Effector memory CD8-positive, alpha-beta T cell (primary cell): ENCODE data around the gene PIMREG.
"Not testable (repeated sequence)": the region's sequence is repeated elsewhere in the genome, so short reads cannot be mapped to it uniquely, and the experiment has no call there.

Source experiments
- ATAC-seq: fragments of 150-1000 bp; cut with Tn5 transposase; replicated peaks from 2 replicates; pipeline ENCODE4 v1.10.0; 2021; ENCODE audit warnings: mild to moderate bottlenecking, moderate library complexity
- DNase-seq, 3 experiments: peaks; one replicate each; pipeline ENCODE4 v3.0.0; 2021
- H3K27ac Mint-ChIP-seq, 2 donors: one replicate each; pipeline ENCODE4 v1.8.0; 2022; ENCODE audit warnings: mild to moderate bottlenecking in 2 of 2, mixed read lengths in 2 of 2, moderate library complexity in 2 of 2
- H3K27me3 Mint-ChIP-seq, 2 donors: one replicate each; pipeline ENCODE4 v1.8.0; 2022; ENCODE audit warnings: mixed read lengths in 2 of 2
- H3K36me3 Mint-ChIP-seq: one replicate; pipeline ENCODE4 v1.8.0; 2022; ENCODE audit warnings: mild to moderate bottlenecking, moderate library complexity, mixed read lengths; ENCODE audit not compliant: insufficient read depth
- H3K4me1 Mint-ChIP-seq, 2 donors: one replicate each; pipeline ENCODE4 v1.8.0; 2022; ENCODE audit warnings: low read depth in 2 of 2, mixed read lengths in 2 of 2
- H3K4me3 Mint-ChIP-seq, 2 donors: one replicate each; pipeline ENCODE4 v1.8.0; 2022; ENCODE audit warnings: mild to moderate bottlenecking in 2 of 2, mixed read lengths in 2 of 2, moderate library complexity in 2 of 2
- H3K9me3 Mint-ChIP-seq, 2 donors: one replicate each; pipeline ENCODE4 v1.8.0; 2022; ENCODE audit warnings: mixed read lengths in 2 of 2

Gene PIMREG

GRCh38 chr17:6482796-6483195 is 38.5 kb downstream of the PIMREG start:
- peaks cover 28 to 49% of the 10 kb centered on the region in 2 donors for H3K27me3 Mint-ChIP-seq
- not testable (repeated sequence) for H3K36me3 Mint-ChIP-seq, H3K4me1 Mint-ChIP-seq, DNase-seq, H3K27ac Mint-ChIP-seq, ATAC-seq, H3K9me3 Mint-ChIP-seq, H3K4me3 Mint-ChIP-seq

- no peak for DNase-seq
- H3K4me1 Mint-ChIP-seq: no peaks in the 10 kb centered on the region
- H3K27ac Mint-ChIP-seq: no peak overlapping the region
- peaks cover 34 to 56% of the 10 kb centered on the region in 2 donors for H3K27me3 Mint-ChIP-seq
- H3K36me3 Mint-ChIP-seq: no peaks in the 10 kb centered on the region
- no peak overlapping the region for H3K4me3 Mint-ChIP-seq
- ATAC-seq: no peak
- H3K9me3 Mint-ChIP-seq: no peaks in the 10 kb centered on the region
These were observed 39.3 kb downstream of the PIMREG start for GRCh38 chr17:6483507-6483906.

- Mint-ChIP-seq H3K27me3 (peaks cover 55 to 76% of the 10 kb centered on the region in 2 donors), H3K27ac (no peak overlapping the region)
These were observed 41.6 kb downstream of the PIMREG start for GRCh38 chr17:6485646-6486412.

GRCh38 chr17:6487251-6488007 is 43.2 kb downstream of the PIMREG start:
- ATAC-seq: no peak
- no peaks in the 10 kb centered on the region for H3K4me1 Mint-ChIP-seq
- no peak overlapping the region for H3K27ac Mint-ChIP-seq
- no peaks in the 10 kb centered on the region for H3K36me3 Mint-ChIP-seq
- no peaks in the 10 kb centered on the region for H3K9me3 Mint-ChIP-seq
- peaks cover 51 to 74% of the 10 kb centered on the region in 2 donors for H3K27me3 Mint-ChIP-seq
- H3K4me3 Mint-ChIP-seq: no peak overlapping the region
- no peak for DNase-seq

More at GRCh38 chr17:6485646-6486412, 41.6 kb downstream of the PIMREG start:
- Mint-ChIP-seq H3K4me1 (no peaks in the 10 kb centered on the region), H3K9me3 (no peaks in the 10 kb centered on the region), H3K4me3 (no peak overlapping the region), H3K36me3 (no peaks in the 10 kb centered on the region)
- ATAC-seq (no peak), DNase-seq (no peak)

GRCh38 chr17:6488008-6488539 is 43.8 kb downstream of the PIMREG start:
- ATAC-seq (no peak), DNase-seq (no peak)
- Mint-ChIP-seq H3K4me1 (no peaks in the 10 kb centered on the region), H3K4me3 (no peak overlapping the region), H3K9me3 (no peaks in the 10 kb centered on the region), H3K27ac (no peak overlapping the region), H3K27me3 (peaks cover 50 to 71% of the 10 kb centered on the region in 2 donors), H3K36me3 (no peaks in the 10 kb centered on the region)

GRCh38 chr17:6489016-6489550 is 44.8 kb downstream of the PIMREG start:
- no peak for ATAC-seq
- peaks cover 41 to 63% of the 10 kb centered on the region in 2 donors for H3K27me3 Mint-ChIP-seq

GRCh38 chr17:6491071-6491700 is 46.9 kb downstream of the PIMREG start:
- DNase-seq (no peak), ATAC-seq (no peak)
- Mint-ChIP-seq H3K36me3 (no peaks in the 10 kb centered on the region), H3K4me1 (peaks cover 6 to 9% of the 10 kb centered on the region in 2 donors), H3K4me3 (no peak overlapping the region), H3K9me3 (no peaks in the 10 kb centered on the region), H3K27me3 (peaks cover 44 to 62% of the 10 kb centered on the region in 2 donors), H3K27ac (no peak overlapping the region)

More at GRCh38 chr17:6489016-6489550, 44.8 kb downstream of the PIMREG start:
- Mint-ChIP-seq H3K36me3 (no peaks in the 10 kb centered on the region), H3K27ac (no peak overlapping the region), H3K9me3 (no peaks in the 10 kb centered on the region), H3K4me3 (no peak overlapping the region), H3K4me1 (no peaks in the 10 kb centered on the region)
- no peak for DNase-seq

- Mint-ChIP-seq H3K4me1 (peaks cover 12 to 15% of the 10 kb centered on the region in 2 donors), H3K27me3 (peaks cover 45 to 62% of the 10 kb centered on the region in 2 donors), H3K36me3 (peaks cover 4% of the 10 kb centered on the region), H3K27ac (no peak overlapping the region), H3K9me3 (no peaks in the 10 kb centered on the region), H3K4me3 (no peak overlapping the region)
- ATAC-seq (no peak), DNase-seq (no peak)
These were observed 48.8 kb downstream of the PIMREG start for GRCh38 chr17:6492892-6493674.

- Mint-ChIP-seq H3K4me3 (no peak overlapping the region), H3K4me1 (peaks cover 12 to 15% of the 10 kb centered on the region in 2 donors), H3K9me3 (no peaks in the 10 kb centered on the region), H3K27ac (no peak overlapping the region), H3K36me3 (peaks cover 4% of the 10 kb centered on the region), H3K27me3 (peaks cover 34 to 55% of the 10 kb centered on the region in 2 donors)
- ATAC-seq: no peak
- no peak for DNase-seq
These were observed 50.1 kb downstream of the PIMREG start for GRCh38 chr17:6494239-6494941.

GRCh38 chr17:6495450-6496115 is 51.3 kb downstream of the PIMREG start:
- Mint-ChIP-seq H3K27ac (peak overlapping the region in 1 of 2 donors; percentile 13), H3K36me3 (peaks cover 4% of the 10 kb centered on the region), H3K4me1 (peaks cover 12 to 15% of the 10 kb centered on the region in 2 donors), H3K4me3 (no peak overlapping the region), H3K9me3 (no peaks in the 10 kb centered on the region), H3K27me3 (peaks cover 22 to 43% of the 10 kb centered on the region in 2 donors)
- no peak for ATAC-seq
- DNase-seq: no peak

- H3K36me3 Mint-ChIP-seq: peaks cover 4% of the 10 kb centered on the region
- peak overlapping the region; percentile 33 to 42 for H3K4me3 Mint-ChIP-seq
- H3K9me3 Mint-ChIP-seq: no peaks in the 10 kb centered on the region
- ATAC-seq (no peak), DNase-seq (no peak)
- peaks cover 12 to 15% of the 10 kb centered on the region in 2 donors for H3K4me1 Mint-ChIP-seq
- H3K27me3 Mint-ChIP-seq: peaks cover 21 to 38% of the 10 kb centered on the region in 2 donors
- H3K27ac Mint-ChIP-seq: peak overlapping the region; percentile 13 to 66
These were observed 51.8 kb downstream of the PIMREG start for GRCh38 chr17:6496116-6496481.
